Neuronal stem cell (in vitro differentiated cells): ENCODE data around the gene HNRNPC.

ENCODE experiments used
- DNase-seq: peaks from one replicate; pipeline ENCODE4 v3.0.0-alpha.2; 2013; ENCODE audit warnings: low spot score
- H2AFZ ChIP-seq: one replicate; pipeline ENCODE4 v1.6.1; 2013; ENCODE audit warnings: mild to moderate bottlenecking, low read length, inconsistent platforms
- H2AK5ac ChIP-seq: 2 replicates; pipeline ENCODE4 v1.6.1; 2013; ENCODE audit warnings: low read depth, mild to moderate bottlenecking, inconsistent platforms, low read length, moderate library complexity, mixed read lengths
- H2BK120ac ChIP-seq: 2 replicates; pipeline ENCODE4 v1.6.1; 2013; ENCODE audit warnings: low read depth, mild to moderate bottlenecking, inconsistent platforms, low read length, moderate library complexity, mixed read lengths
- H2BK12ac ChIP-seq: one replicate; pipeline ENCODE4 v1.6.1; 2013; ENCODE audit warnings: low read length, inconsistent platforms
- H2BK15ac ChIP-seq: 2 replicates; pipeline ENCODE4 v1.6.1; 2013; ENCODE audit warnings: mild to moderate bottlenecking, low read length, inconsistent platforms, mixed read lengths
- H2BK5ac ChIP-seq: one replicate; pipeline ENCODE4 v1.6.1; 2013; ENCODE audit warnings: inconsistent platforms, mild to moderate bottlenecking, low read length, moderate library complexity
- H3K14ac ChIP-seq: one replicate; pipeline ENCODE4 v1.6.1; 2013; ENCODE audit warnings: low read length, inconsistent platforms
- H3K18ac ChIP-seq: 2 replicates; pipeline ENCODE4 v1.6.1; 2013; ENCODE audit warnings: low read length, inconsistent platforms
- H3K23ac ChIP-seq: 2 replicates; pipeline ENCODE4 v1.6.1; 2013; ENCODE audit warnings: low read depth, mild to moderate bottlenecking, mixed read lengths, low read length, inconsistent platforms; ENCODE audit not compliant: poor library complexity
- H3K27ac ChIP-seq: replicated peaks from 3 replicates; pipeline ENCODE4 v1.5.1; 2013; ENCODE audit warnings: low read length, inconsistent platforms
- H3K27me3 ChIP-seq, 3 experiments: 2 replicates each; pipeline ENCODE4 v1.6.1; 2013; ENCODE audit warnings: low read length in 3 of 3, mild to moderate bottlenecking in 2 of 3, inconsistent platforms in 1 of 3, low read depth in 1 of 3, mixed read lengths in 1 of 3, moderate library complexity in 1 of 3; ENCODE audit not compliant: control insufficient read depth in 3 of 3, insufficient read depth in 3 of 3
- H3K36me3 ChIP-seq, 2 donors: replicated peaks in 1 of 2; 2 replicates each; pipeline ENCODE4 v1.6.1; 2013; ENCODE audit warnings: low read length in 2 of 2; ENCODE audit not compliant: control insufficient read depth in 2 of 2, insufficient read depth in 2 of 2
- H3K4ac ChIP-seq: 2 replicates; pipeline ENCODE4 v1.6.1; 2013; ENCODE audit warnings: inconsistent platforms, mild to moderate bottlenecking, low read length, moderate library complexity
- H3K4me1 ChIP-seq, 2 donors: 1 replicate in 1 of 2; 2 replicates in 1 of 2; pipeline ENCODE4 v1.6.1; 2013; ENCODE audit warnings: low read length in 2 of 2, low read depth in 1 of 2; ENCODE audit not compliant: control insufficient read depth in 2 of 2, insufficient read depth in 1 of 2
- H3K4me2 ChIP-seq: one replicate; pipeline ENCODE4 v1.6.1; 2013; ENCODE audit warnings: mild to moderate bottlenecking, low read length, inconsistent platforms; ENCODE audit not compliant: insufficient read depth, poor library complexity, severe bottlenecking
- H3K4me3 ChIP-seq, 2 donors: 2 replicates each; pipeline ENCODE4 v1.5.1; 2013; ENCODE audit warnings: low read length in 2 of 2, mild to moderate bottlenecking in 2 of 2, inconsistent platforms in 1 of 2, moderate library complexity in 1 of 2
- H3K79me1 ChIP-seq: one replicate; pipeline ENCODE4 v1.6.1; 2013; ENCODE audit warnings: low read depth, mild to moderate bottlenecking, inconsistent platforms, low read length, moderate library complexity
- H3K9ac ChIP-seq: one replicate; pipeline ENCODE4 v1.6.1; 2013; ENCODE audit warnings: mild to moderate bottlenecking, low read depth, low read length, inconsistent platforms; ENCODE audit not compliant: poor library complexity
- H3K9me3 ChIP-seq, 2 donors: replicated peaks in 1 of 2; 2 replicates each; pipeline versions ENCODE3 to v1.6.1; 2013; ENCODE audit warnings: low read length in 2 of 2, mild to moderate bottlenecking in 2 of 2, inconsistent platforms in 1 of 2, low read depth in 1 of 2, mixed read lengths in 1 of 2, moderate library complexity in 1 of 2; ENCODE audit not compliant: control insufficient read depth in 2 of 2, insufficient read depth in 1 of 2
- H4K8ac ChIP-seq: one replicate; pipeline ENCODE4 v1.6.1; 2013; ENCODE audit warnings: low read depth, mild to moderate bottlenecking, inconsistent platforms, low read length, moderate library complexity
- H4K91ac ChIP-seq: one replicate; pipeline ENCODE4 v1.6.1; 2013; ENCODE audit warnings: low read length, low read depth, mild to moderate bottlenecking, inconsistent platforms; ENCODE audit not compliant: poor library complexity
- WGBS, 2 donors: extraction: QIAGEN DNeasy Blood & Tissue Kit; methylation state at CpG; one replicate each; pipeline ENCODE4 v1.1.7; 2013; ENCODE audit warnings: missing lambda C conversion rate in 2 of 2, mixed read lengths in 1 of 2; ENCODE audit not compliant: insufficient read length in 2 of 2, insufficient replicate concordance in 1 of 2; ENCODE audit errors: extremely low coverage in 2 of 2; 5-methylcytosine and 5-hydroxymethylcytosine counted together

The HNRNPC gene

GRCh38 chr14:21201732-21202462 lies 67.3 kb downstream of the HNRNPC start:
- Histone ChIP-seq H3K4me3 (no peak overlapping the region), H2AFZ (no peak overlapping the region), H3K79me1 (no peaks in the 10 kb centered on the region), H3K4ac (no peak overlapping the region), H4K91ac (no peak overlapping the region), H2BK12ac (no peak overlapping the region), H2AK5ac (no peak overlapping the region), H3K9me3 (no peaks in the 10 kb centered on the region), H2BK5ac (no peak overlapping the region), H2BK15ac (no peak overlapping the region), H4K8ac (no peak overlapping the region), H3K14ac (no peak overlapping the region), H3K23ac (no peak overlapping the region), H3K36me3 (peaks cover 5 to 51% of the 10 kb centered on the region in 2 donors), H3K27me3 (no peaks in the 10 kb centered on the region), H3K9ac (no peak overlapping the region), H3K18ac (no peak overlapping the region), H3K27ac (no peak overlapping the region), H2BK120ac (no peak overlapping the region), H3K4me1 (peaks cover 0 to 4% of the 10 kb centered on the region in 2 donors), H3K4me2 (no peak overlapping the region)
- no peak for DNase-seq
- WGBS, 2 donors: no CpG with 5 or more reads among the region's 12 CpGs

GRCh38 chr14:21200752-21201461 lies 68.3 kb downstream of the HNRNPC start:
- no peak overlapping the region for H4K91ac ChIP-seq
- H2BK5ac ChIP-seq: no peak overlapping the region
- no peak overlapping the region for H2BK12ac ChIP-seq
- H3K79me1 ChIP-seq: no peaks in the 10 kb centered on the region
- no peak overlapping the region for H3K4me3 ChIP-seq
- H3K4me2 ChIP-seq: no peak overlapping the region
- H3K9ac ChIP-seq: no peak overlapping the region
- H2BK120ac ChIP-seq: no peak overlapping the region
- no peak overlapping the region for H3K14ac ChIP-seq
- DNase-seq: no peak
- no peak overlapping the region for H4K8ac ChIP-seq
- no peaks in the 10 kb centered on the region for H3K27me3 ChIP-seq
- no peak overlapping the region for H2BK15ac ChIP-seq
- no peak overlapping the region for H3K4ac ChIP-seq
- no peaks in the 10 kb centered on the region for H3K9me3 ChIP-seq
- no peak overlapping the region for H3K18ac ChIP-seq
- WGBS, 2 donors: no CpG with 5 or more reads among the region's 5 CpGs
- H3K23ac ChIP-seq: no peak overlapping the region
- H2AFZ ChIP-seq: no peak overlapping the region
- peaks cover 0 to 4% of the 10 kb centered on the region in 2 donors for H3K4me1 ChIP-seq
- peaks cover under 1 to 41% of the 10 kb centered on the region in 2 donors for H3K36me3 ChIP-seq
- H3K27ac ChIP-seq: no peak overlapping the region
- H2AK5ac ChIP-seq: no peak overlapping the region

- Histone ChIP-seq H3K27me3 (no peaks in the 10 kb centered on the region), H3K4me2 (no peak overlapping the region), H4K91ac (no peak overlapping the region), H3K23ac (no peak overlapping the region), H3K4me3 (no peak overlapping the region), H2BK12ac (no peak overlapping the region), H3K36me3 (peaks cover 0 to 30% of the 10 kb centered on the region in 2 donors), H3K4me1 (peaks cover 0 to 4% of the 10 kb centered on the region in 2 donors), H3K18ac (no peak overlapping the region), H4K8ac (no peak overlapping the region), H2AK5ac (no peak overlapping the region), H3K4ac (no peak overlapping the region), H2AFZ (no peak overlapping the region), H3K27ac (no peak overlapping the region), H2BK5ac (no peak overlapping the region), H3K14ac (no peak overlapping the region), H3K9ac (no peak overlapping the region), H3K9me3 (no peaks in the 10 kb centered on the region), H2BK15ac (no peak overlapping the region), H3K79me1 (no peaks in the 10 kb centered on the region), H2BK120ac (no peak overlapping the region)
- DNase-seq: no peak
- WGBS, 2 donors: no CpG with 5 or more reads among the region's 3 CpGs
Observed at GRCh38 chr14:21199611-21200560, 69.4 kb downstream of the HNRNPC start.
